Esophagus (tissue), 2 donors: ENCODE measurements around the gene RBFA. TPM values are rescaled to one million over a fixed set of nuclear protein-coding genes. Genes with fewer than 3 reads are reported as not detected.
"Not testable (repeated sequence)": the region's sequence is repeated elsewhere in the genome, so short reads cannot be mapped to it uniquely, and the experiment has no call there.

Experiments used
- H3K27ac ChIP-seq, 2 donors: one replicate each; pipeline ENCODE4 v1.5.1; 2013; ENCODE audit warnings: low read depth in 2 of 2, mild to moderate bottlenecking in 2 of 2, inconsistent platforms in 1 of 2, low read length in 1 of 2, moderate library complexity in 1 of 2
- H3K27me3 ChIP-seq, 2 donors: one replicate each; pipeline ENCODE4 v1.6.1; 2013; ENCODE audit warnings: low read length in 2 of 2, control low read depth in 1 of 2, mild to moderate bottlenecking in 1 of 2; ENCODE audit not compliant: insufficient read depth in 2 of 2, control insufficient read depth in 1 of 2
- H3K36me3 ChIP-seq, 2 donors: one replicate each; pipeline ENCODE4 v1.6.1; 2013; ENCODE audit warnings: low read length in 1 of 2; ENCODE audit not compliant: control insufficient read depth in 2 of 2, insufficient read depth in 2 of 2
- H3K4me1 ChIP-seq, 2 donors: one replicate each; pipeline ENCODE4 v1.6.1; 2013; ENCODE audit warnings: low read length in 1 of 2; ENCODE audit not compliant: control insufficient read depth in 2 of 2, insufficient read depth in 2 of 2
- H3K4me3 ChIP-seq, 2 donors: one replicate each; pipeline ENCODE4 v1.5.1; 2013; ENCODE audit warnings: low read length in 2 of 2, mild to moderate bottlenecking in 2 of 2, low read depth in 1 of 2, moderate library complexity in 1 of 2
- H3K9me3 ChIP-seq, 2 donors: one replicate each; pipeline ENCODE4 v1.6.1; 2013; ENCODE audit warnings: mild to moderate bottlenecking in 2 of 2, low read depth in 1 of 2, low read length in 1 of 2, moderate library complexity in 1 of 2; ENCODE audit not compliant: control insufficient read depth in 2 of 2, insufficient read depth in 1 of 2
- WGBS, 2 donors: extraction: QIAGEN DNeasy Blood & Tissue Kit; methylation state at CpG; one replicate each; pipeline ENCODE4 v1.1.7; 2013; 5-methylcytosine and 5-hydroxymethylcytosine counted together
- polyA plus RNA-seq, 2 donors: library from polyadenylated mRNA; stranded (reverse); fragments of 200-250 nt; gene quantifications; one replicate each; pipeline ENCODE4 v1.2.3, GENCODE V29; 2013
- donor health status: healthy with polysubstance abuse.
- donor health status: Bipolar disorder and iron deficiency.

The RBFA gene
- polyA plus RNA-seq, 2 donors = 10.5 to 19.5 TPM

GRCh38 chr18:80000877-80001276 lies 33.4 kb upstream of the RBFA start:
- Histone ChIP-seq H3K36me3 (no peaks in the 10 kb centered on the region), H3K27me3 (no peaks in the 10 kb centered on the region), H3K9me3 (peaks cover 0 to 2% of the 10 kb centered on the region in 2 donors), H3K4me1 (no peaks in the 10 kb centered on the region), H3K4me3 (no peak overlapping the region), H3K27ac (no peak overlapping the region)
- 61 to 69% methylated on average over 3 of the region's 3 CpGs for WGBS, 2 donors

- Histone ChIP-seq H3K4me3 (no peak overlapping the region), H3K27ac (no peak overlapping the region), H3K27me3 (no peaks in the 10 kb centered on the region), H3K9me3 (peaks cover 0 to 2% of the 10 kb centered on the region in 2 donors), H3K36me3 (no peaks in the 10 kb centered on the region), H3K4me1 (no peaks in the 10 kb centered on the region)
- WGBS, 2 donors = 90 to 95% methylated on average over 5 of the region's 5 CpGs
Measured at GRCh38 chr18:80002468-80002867, 31.8 kb upstream of the RBFA start.

- Histone ChIP-seq H3K36me3 (no peaks in the 10 kb centered on the region), H3K27ac (no peak overlapping the region), H3K9me3 (peaks cover 0 to 2% of the 10 kb centered on the region in 2 donors), H3K4me3 (no peak overlapping the region), H3K27me3 (no peaks in the 10 kb centered on the region), H3K4me1 (no peaks in the 10 kb centered on the region)
- WGBS, 2 donors = 83 to 87% methylated on average over 12 of the region's 12 CpGs
Measured at GRCh38 chr18:80004600-80005342, 29.5 kb upstream of the RBFA start.

GRCh38 chr18:80006724-80007123 lies 27.5 kb upstream of the RBFA start:
- 70 to 83% methylated on average over 7 of the region's 7 CpGs for WGBS, 2 donors
- H3K9me3 ChIP-seq = peaks cover 0 to 2% of the 10 kb centered on the region in 2 donors
- H3K4me1 ChIP-seq = peaks cover 0 to 6% of the 10 kb centered on the region in 2 donors
- no peaks in the 10 kb centered on the region for H3K27me3 ChIP-seq
- no peaks in the 10 kb centered on the region for H3K36me3 ChIP-seq
- no peak overlapping the region for H3K27ac ChIP-seq
- no peak overlapping the region for H3K4me3 ChIP-seq

- no peaks in the 10 kb centered on the region for H3K36me3 ChIP-seq
- H3K4me1 ChIP-seq = peaks cover 0 to 6% of the 10 kb centered on the region in 2 donors
- peak overlapping the region; percentile 75 to 78 for H3K27ac ChIP-seq
- WGBS, 2 donors = 53 to 78% methylated on average over 16 of the region's 16 CpGs
- no peaks in the 10 kb centered on the region for H3K9me3 ChIP-seq
- no peaks in the 10 kb centered on the region for H3K27me3 ChIP-seq
- no peak overlapping the region for H3K4me3 ChIP-seq
Measured at GRCh38 chr18:80009661-80010550, 24.3 kb upstream of the RBFA start.

- Histone ChIP-seq H3K9me3 (no peaks in the 10 kb centered on the region), H3K27ac (peak overlapping the region; percentile 75 to 78), H3K36me3 (no peaks in the 10 kb centered on the region), H3K27me3 (no peaks in the 10 kb centered on the region), H3K4me1 (peaks cover 0 to 6% of the 10 kb centered on the region in 2 donors), H3K4me3 (no peak overlapping the region)
- 40 to 80% methylated on average over 5 of the region's 5 CpGs for WGBS, 2 donors
Measured at GRCh38 chr18:80010551-80010906, 23.7 kb upstream of the RBFA start.

GRCh38 chr18:80011496-80012137 lies 22.6 kb upstream of the RBFA start:
- WGBS, 2 donors = 77 to 84% methylated on average over 14 of the region's 14 CpGs
- H3K4me3 ChIP-seq, H3K9me3 ChIP-seq, H3K36me3 ChIP-seq, H3K27me3 ChIP-seq, H3K4me1 ChIP-seq: not testable (repeated sequence)
- peak overlapping the region; percentile 82 to 89 for H3K27ac ChIP-seq

GRCh38 chr18:80012714-80013113 lies 21.5 kb upstream of the RBFA start:
- Histone ChIP-seq H3K4me3 (no peak overlapping the region), H3K27me3 (no peaks in the 10 kb centered on the region), H3K4me1 (peaks cover 0 to 6% of the 10 kb centered on the region in 2 donors), H3K36me3 (no peaks in the 10 kb centered on the region), H3K27ac (no peak overlapping the region), H3K9me3 (no peaks in the 10 kb centered on the region)
- WGBS, 2 donors = 98% methylated on average over 20 of the region's 20 CpGs

- no peaks in the 10 kb centered on the region for H3K27me3 ChIP-seq
- H3K27ac ChIP-seq = no peak overlapping the region
- H3K4me3 ChIP-seq = no peak overlapping the region
- 25 to 41% methylated on average over 1 of the region's 1 CpG for WGBS, 2 donors
- H3K4me1 ChIP-seq = no peaks in the 10 kb centered on the region
- H3K36me3 ChIP-seq = no peaks in the 10 kb centered on the region
- H3K9me3 ChIP-seq = peaks cover 12 to 17% of the 10 kb centered on the region in 2 donors
Measured at GRCh38 chr18:80022613-80023012, 11.6 kb upstream of the RBFA start.
